HepG2 (cell line): ENCODE results near the gene KRTAP29-1. TPM values are rescaled to one million over a fixed set of nuclear protein-coding genes. Genes with fewer than 3 reads are reported as not detected.

Experiments used
- ATAC-seq: fragments of 200-7000 bp; cut with Tn5 transposase; 3 replicates; pipeline ENCODE4 v1.9.1; 2020; ENCODE audit warnings: mild to moderate bottlenecking, moderate library complexity
- BruUV-seq: library from RNA; stranded (reverse); fragments of 400-500 nt; replicated peaks from 2 replicates; lab custom pipeline; 2021; lab: Mats Ljungman, UMichigan
- CTCF ChIA-PET: fragments of 300-600 bp; formaldehyde crosslinking; extraction: SDS; loops from one replicate; lab custom pipeline; 2021; ENCODE audit warnings: low total read pairs, inconsistent platforms, low intra/inter-chr PET ratio; lab: Yijun Ruan, JAX
- POLR2A ChIA-PET: fragments of 350-600 bp; sonication (Branson Sonifier 250); formaldehyde crosslinking; loops from one replicate; lab custom pipeline; 2020; ENCODE audit warnings: antibody characterized with exemption, inconsistent platforms; lab: Yijun Ruan, JAX
- DNase-seq: peaks from one replicate; pipeline ENCODE4 v3.0.0-alpha.2; 2015; ENCODE audit warnings: low spot score
- FAIRE-seq: peaks from 3 replicates; lab custom pipeline; 2011; peaks lifted over from hg19 to GRCh38; lab: Jason Lieb, UNC
- H2AFZ ChIP-seq: one replicate; pipeline ENCODE4 v1.6.1; 2011; ENCODE audit warnings: low read length, inconsistent platforms
- H3K27ac ChIP-seq: fragments of 300-600 bp; 3 replicates; pipeline ENCODE4 v1.8.0; 2011; ENCODE audit warnings: mixed run types, mild to moderate bottlenecking, mixed read lengths, low read length, inconsistent platforms; ENCODE audit not compliant: insufficient read depth; ENCODE audit errors: extremely low read length
- H3K27me3 ChIP-seq, 2 experiments: fragments of 200-600 bp in 1 of 2; 2 replicates in 1 of 2; 3 replicates in 1 of 2; pipeline versions ENCODE4 v1.6.0 to v1.8.0; 2011; ENCODE audit warnings: low read length in 2 of 2, mild to moderate bottlenecking in 2 of 2, moderate library complexity in 2 of 2, inconsistent platforms in 1 of 2; ENCODE audit not compliant: insufficient read depth in 2 of 2, control insufficient read depth in 1 of 2
- H3K36me3 ChIP-seq, 2 experiments: fragments of 200-600 bp in 1 of 2; replicated peaks in 1 of 2; 2 replicates in 1 of 2; 3 replicates in 1 of 2; pipeline versions ENCODE4 v1.5.1 to v1.8.0; 2011; ENCODE audit warnings: low read length in 2 of 2, inconsistent platforms in 1 of 2; ENCODE audit not compliant: insufficient read depth in 2 of 2, control insufficient read depth in 1 of 2
- H3K4me1 ChIP-seq: 2 replicates; pipeline ENCODE4 v1.5.1; 2012; ENCODE audit warnings: low read length, inconsistent platforms; ENCODE audit not compliant: insufficient read depth
- H3K4me2 ChIP-seq: 2 replicates; pipeline ENCODE4 v1.6.0; 2011; ENCODE audit warnings: low read depth, low read length, inconsistent platforms
- H3K4me3 ChIP-seq, 3 experiments: fragments of 200-600 bp in 1 of 3; sonication (generic), shearing (Covaris generic) in 1 of 3; replicated peaks in 1 of 3; 2 replicates each; pipeline ENCODE4 v1.5.1; 2011 to 2016; ENCODE audit warnings: low read length in 3 of 3, inconsistent platforms in 2 of 3, low read depth in 2 of 3, mild to moderate bottlenecking in 2 of 3, control low read depth in 1 of 3, mixed read lengths in 1 of 3; ENCODE audit not compliant: insufficient read depth in 1 of 3
- H3K79me2 ChIP-seq: one replicate; pipeline ENCODE4 v1.6.1; 2011; ENCODE audit warnings: low read length, inconsistent platforms; ENCODE audit not compliant: insufficient read depth
- H3K9ac ChIP-seq: 2 replicates; pipeline ENCODE4 v1.6.0; 2011; ENCODE audit warnings: mild to moderate bottlenecking, low read depth, low read length, inconsistent platforms; ENCODE audit not compliant: insufficient read depth
- H3K9me3 ChIP-seq: 2 replicates; pipeline ENCODE4 v1.5.1; 2012; ENCODE audit warnings: mild to moderate bottlenecking, low read length
- H4K20me1 ChIP-seq: 2 replicates; pipeline ENCODE4 v1.6.0; 2011; ENCODE audit warnings: inconsistent platforms, mild to moderate bottlenecking, low read length, moderate library complexity; ENCODE audit not compliant: insufficient read depth
- MAFG ChIP-seq: sonication (generic); formaldehyde crosslinking; IDR thresholded peaks from 2 replicates; pipeline ENCODE4 v1.5.1; 2020; ENCODE audit warnings: mild to moderate bottlenecking, missing genetic modification reagents
- POLR2G ChIP-seq: fragments of 200-400 bp; formaldehyde crosslinking; IDR thresholded peaks from 2 replicates; pipeline ENCODE4 v1.6.1; 2018; ENCODE audit warnings: mild to moderate bottlenecking, low read depth, low read length, moderate library complexity
- RNF2 ChIP-seq: fragments of 450-650 bp; conservative IDR thresholded peaks from 2 replicates; pipeline ENCODE4 v1.6.1; 2016; ENCODE audit warnings: low read depth
- RXRB ChIP-seq: IDR thresholded peaks from 2 replicates; pipeline ENCODE4 v1.6.1; 2016; ENCODE audit warnings: borderline replicate concordance, missing genetic modification reagents, missing compliant biosample characterization
- SIX4 ChIP-seq: sonication (generic); formaldehyde crosslinking; IDR thresholded peaks from 2 replicates; pipeline ENCODE4 v1.4.0; 2020; ENCODE audit warnings: missing genetic modification reagents
- SRF ChIP-seq: IDR thresholded peaks from 2 replicates; pipeline ENCODE4 v1.6.1; 2011; ENCODE audit warnings: mild to moderate bottlenecking, low read depth, low read length, moderate library complexity
- U2AF1 ChIP-seq: fragments of 200-400 bp; formaldehyde crosslinking; optimal IDR thresholded peaks from 2 replicates; pipeline ENCODE3; 2017; ENCODE audit warnings: mild to moderate bottlenecking, low read depth, low read length
- YEATS4 ChIP-seq: sonication (generic); formaldehyde crosslinking; IDR thresholded peaks from 2 replicates; pipeline ENCODE4 v1.4.0; 2020; ENCODE audit warnings: missing genetic modification reagents, borderline replicate concordance
- ZFP36L1 ChIP-seq: sonication (generic); formaldehyde crosslinking; IDR thresholded peaks from 2 replicates; pipeline ENCODE4 v1.8.0; 2022; ENCODE audit warnings: mild to moderate bottlenecking, missing genetic modification reagents, moderate library complexity
- ZNF503 ChIP-seq: sonication (generic); formaldehyde crosslinking; IDR thresholded peaks from 2 replicates; pipeline ENCODE4 v1.4.0; 2020; ENCODE audit warnings: missing genetic modification reagents
- ZNF564 ChIP-seq: sonication (generic); formaldehyde crosslinking; IDR thresholded peaks from 2 replicates; pipeline ENCODE4 v1.8.1; 2023; ENCODE audit warnings: mild to moderate bottlenecking, missing genetic modification reagents
- ZNF572 ChIP-seq: sonication (generic); formaldehyde crosslinking; IDR thresholded peaks from 2 replicates; pipeline ENCODE4 v1.5.1; 2020; ENCODE audit warnings: mild to moderate bottlenecking, missing genetic modification reagents
- ZNF766 ChIP-seq: sonication (generic); formaldehyde crosslinking; IDR thresholded peaks from 2 replicates; pipeline ENCODE4 v1.5.0; 2020; ENCODE audit warnings: missing genetic modification reagents, borderline replicate concordance
- WGBS: methylation state at CpG from one replicate; pipeline ENCODE4 v1.1.6; 2017; ENCODE audit warnings: low lambda C conversion rate; 5-methylcytosine and 5-hydroxymethylcytosine counted together
- in situ Hi-C: cut with HindIII; loops from 2 replicates; pipeline ENCODE4 v1.10.0; 2017; ENCODE audit warnings: low pct_unique_long_range_greater_than_20kb; ENCODE audit not compliant: extremely low pct_ligation_motif_present
- intact Hi-C: fragments of 100-400 bp; cut with micrococcal nuclease; formaldehyde crosslinking; loops from one replicate; pipeline ENCODE4 v1.10.0; 2022; ENCODE audit not compliant: unreplicated experiment
- polyA plus RNA-seq, 8 experiments: library from polyadenylated mRNA; depleted of rRNA in 3 of 8; stranded (reverse) in 7 of 8; unstranded in 1 of 8; fragments of >200 nt; fragmentation: Illumina TruSeq in 4 of 8; extraction: Trizol in 4 of 8; gene quantifications; 2 replicates each; pipeline versions ENCODE4 v1.2.1 to v1.2.3, GENCODE V29; 2011 to 2016; ENCODE audit warnings: low read depth in 4 of 8, missing spikeins in 1 of 8, mixed read lengths in 1 of 8; ENCODE audit not compliant: insufficient read depth in 1 of 8
- total RNA-seq, 5 experiments: library from RNA; depleted of rRNA; stranded (reverse); fragments of >200 nt; fragmentation: Illumina TruSeq; extraction: Trizol; gene quantifications; 2 replicates each; pipeline ENCODE4 v1.2.3, GENCODE V29; 2016; ENCODE audit warnings: low read depth in 1 of 5

KRTAP29-1 gene
- total and polyA plus RNA-seq, 2 of the 13 experiments (the other 11 are each of a cell fraction or from before 2014, with no cell fraction given) = not detected

- FAIRE-seq = no peak
- H3K4me3 ChIP-seq = no peak overlapping the region
- BruUV-seq = no TSS peak
- H3K9ac ChIP-seq = no peak overlapping the region
- ChIA-PET POLR2A (no interaction called here), CTCF (no interaction called here)
- no peaks in the 10 kb centered on the region for H4K20me1 ChIP-seq
- H3K36me3 ChIP-seq = no peaks in the 10 kb centered on the region
- no peak overlapping the region for H3K27ac ChIP-seq
- 3% methylated on average over 2 of the region's 2 CpGs for WGBS
- DNase-seq = no peak
- ATAC-seq = no peak
- peaks cover 0 to 13% of the 10 kb centered on the region in 2 experiments; a peak in 2 of 5 replicates for H3K27me3 ChIP-seq
- TF ChIP-seq ZNF564 (CRISPR knock-in tag) = no peak
- no peak for TF ChIP-seq MAFG (CRISPR knock-in tag)
- TF ChIP-seq U2AF1 = no peak
- no peak for TF ChIP-seq YEATS4
- TF ChIP-seq RNF2 = no peak
- no peak for TF ChIP-seq RXRB (CRISPR knock-in tag)
- TF ChIP-seq ZNF503 (CRISPR knock-in tag) = no peak
- TF ChIP-seq POLR2G = no peak
- no peak for TF ChIP-seq SIX4
- no peak for TF ChIP-seq SRF
- no peak for TF ChIP-seq ZNF766
- no peak for TF ChIP-seq ZFP36L1 (CRISPR knock-in tag)
- no peak for TF ChIP-seq ZNF572 (CRISPR knock-in tag)
- H3K4me2 ChIP-seq = no peak overlapping the region
- no peaks in the 10 kb centered on the region for H3K79me2 ChIP-seq
- in situ Hi-C loops (no loop called here), intact Hi-C loops (no loop called here)
- no peaks in the 10 kb centered on the region for H3K4me1 ChIP-seq
- H2AFZ ChIP-seq = no peak overlapping the region
- no peaks in the 10 kb centered on the region for H3K9me3 ChIP-seq
These were observed 29.6 kb upstream of the KRTAP29-1 start for GRCh38 chr17:41332239-41332638.
